Measurements from ENCODE around the gene VAV1. TPM values are rescaled to one million over a fixed set of nuclear protein-coding genes. Genes with fewer than 3 reads are reported as not detected.
A peak's percentile ranks its signal among the peaks of the same experiment; 100 is the strongest.

VAV1 gene
- total RNA-seq, 2 experiments from 2014 or later, result 122 to 125 TPM

DNA sequence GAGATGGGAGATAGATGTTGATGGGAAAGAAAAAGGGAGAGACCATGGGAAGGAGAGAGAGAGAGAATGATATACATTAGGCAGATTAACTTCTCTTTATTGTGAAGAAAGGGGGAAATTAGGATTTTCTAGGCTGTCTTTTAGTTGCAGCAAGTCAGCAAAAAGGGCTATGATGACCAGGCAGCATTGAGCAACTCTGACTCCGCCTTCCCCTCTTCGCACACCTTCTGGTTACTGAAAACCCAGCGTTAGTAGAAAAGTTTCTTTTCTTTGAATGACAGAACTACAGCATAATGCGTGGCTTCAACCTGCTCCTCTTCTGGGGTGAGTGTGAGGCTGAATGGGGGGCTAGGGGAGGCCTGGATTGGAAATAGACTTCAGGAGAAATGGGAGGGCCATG, 114.8 kb downstream of the VAV1 start, which contains the start of gene ADGRE1:
Gene ADGRE1 (plus strand): TSS at position 264 of the 400 bp plus-strand sequence. CDS start 30 bp downstream, at position 294.
- POLR2A ChIA-PET, result no interaction called here

DNA sequence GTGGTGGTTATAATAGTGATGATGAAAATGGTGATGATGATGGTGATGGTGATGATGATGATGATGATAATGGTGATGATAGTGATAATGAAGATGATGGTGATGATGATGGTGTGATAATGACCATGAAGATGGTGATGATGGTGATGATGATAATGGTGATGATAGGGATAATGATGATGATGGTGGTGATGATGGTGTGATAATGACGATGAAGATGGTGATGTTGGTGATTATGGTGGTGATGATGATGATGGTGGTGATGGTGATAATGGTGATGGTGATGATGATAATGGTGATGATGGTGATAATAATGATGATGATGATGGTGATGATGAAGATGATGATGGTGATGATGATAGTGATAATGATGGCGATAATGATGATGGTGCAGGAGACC, 116.5 kb downstream of the VAV1 start:
- H3K36me3 Mint-ChIP-seq (ENCODE audit: low read depth), result peaks cover 38% of the 10 kb centered on the region
- peaks cover 57% of the 10 kb centered on the region for H3K4me1 Mint-ChIP-seq (ENCODE audit: low read depth)
- peaks cover 9% of the 10 kb centered on the region for H3K9me3 Mint-ChIP-seq (ENCODE audit: insufficient read depth)
- no peaks in the 10 kb centered on the region for H3K27me3 Mint-ChIP-seq (ENCODE audit: low read depth)
- CTCF ChIA-PET, result interaction anchor here (0.7 kb wide), 1 partner anchor 119 kb away, joined by 3 read pairs; no protein-coding TSS in a partner anchor
- no peak for DNase-seq
- H3K27ac Mint-ChIP-seq, result no peak overlapping the region
- no peak overlapping the region for H3K4me3 Mint-ChIP-seq
- ATAC-seq, result no peak
- POLR2A ChIA-PET, result interaction anchor here (1.0 kb wide), 1 partner anchor 25 kb away, joined by 4 read pairs; no protein-coding TSS in a partner anchor

More for the DNA sequence above, 114.8 kb downstream of the VAV1 start, which contains the start of gene ADGRE1:
- ATAC-seq (no peak), DNase-seq (no peak)
- Mint-ChIP-seq H3K27me3 (ENCODE audit: low read depth) (no peaks in the 10 kb centered on the region), H3K4me1 (ENCODE audit: low read depth) (peaks cover 44% of the 10 kb centered on the region), H3K27ac (no peak within 1 kb of the TSS), H3K36me3 (ENCODE audit: low read depth) (peaks cover 27% of the 10 kb centered on the region), H3K4me3 (no peak within 1 kb of the TSS), H3K9me3 (ENCODE audit: insufficient read depth) (peaks cover 9% of the 10 kb centered on the region)
- CTCF ChIA-PET, result no interaction called here

DNA sequence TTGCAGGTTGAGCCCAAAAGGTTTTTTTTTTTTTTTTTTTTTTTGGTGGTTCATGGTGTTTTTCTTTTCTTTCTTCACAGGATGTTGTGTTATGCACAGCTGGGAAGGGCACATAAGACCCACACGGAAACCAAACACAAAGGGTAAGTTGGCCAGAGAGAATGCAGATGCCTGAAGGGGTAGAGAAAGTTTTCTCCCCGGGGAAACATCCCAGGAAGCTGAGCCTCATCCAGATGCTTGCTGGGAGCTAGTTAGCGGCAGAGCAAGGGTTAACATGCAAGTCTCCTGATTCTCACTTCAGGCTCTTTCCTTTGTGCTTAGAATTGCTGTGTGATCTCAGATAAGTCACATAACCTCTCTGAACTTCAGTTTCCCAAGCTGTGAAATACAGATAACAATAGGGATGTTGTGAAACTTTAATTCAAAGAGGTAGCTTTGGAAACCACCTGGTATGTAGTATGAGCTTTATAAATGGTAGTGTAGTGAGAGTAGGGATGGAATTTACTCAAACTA, 117.9 kb downstream of the VAV1 start:
- ATAC-seq (peak; percentile 48), DNase-seq (peak; percentile 37)
- peaks cover 18% of the 10 kb centered on the region for H3K9me3 Mint-ChIP-seq (ENCODE audit: insufficient read depth)
- POLR2A ChIA-PET, result interaction anchor here (0.6 to 1.1 kb wide), 3 partner anchors 87 to 250 kb away, joined by 3 read pairs; partner anchors contain the start of gene ZNF557
- peaks cover 47% of the 10 kb centered on the region for H3K36me3 Mint-ChIP-seq (ENCODE audit: low read depth)
- peak overlapping the region; percentile 30 for H3K4me3 Mint-ChIP-seq
- no peaks in the 10 kb centered on the region for H3K27me3 Mint-ChIP-seq (ENCODE audit: low read depth)
- peak overlapping the region; percentile 87 for H3K27ac Mint-ChIP-seq
- CTCF ChIA-PET, result interaction anchor here (0.7 to 1.4 kb wide), 6 partner anchors 8 to 463 kb away, joined by 3 to 10 read pairs (median 3); no protein-coding TSS in a partner anchor
- H3K4me1 Mint-ChIP-seq (ENCODE audit: low read depth), result peaks cover 58% of the 10 kb centered on the region

DNA sequence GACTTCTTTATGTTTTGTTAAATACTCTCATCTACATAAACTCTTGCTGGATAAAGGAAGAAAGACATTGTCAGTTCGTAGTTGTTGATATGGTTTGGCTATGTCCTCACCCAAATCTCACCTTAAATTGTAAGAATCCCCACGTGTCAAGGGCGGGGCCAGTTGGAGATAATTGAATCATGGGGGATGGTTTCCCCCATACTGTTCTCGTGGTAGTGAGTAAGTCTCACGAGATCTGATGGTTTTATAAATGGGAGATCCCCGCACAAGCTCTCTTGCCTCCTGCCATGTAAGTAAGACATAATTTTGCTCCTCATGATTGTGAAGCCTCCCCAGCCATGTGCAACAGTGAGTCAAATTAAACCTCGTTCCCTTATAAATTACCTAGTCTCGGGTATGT, 118.4 kb downstream of the VAV1 start:
- no peaks in the 10 kb centered on the region for H3K27me3 Mint-ChIP-seq (ENCODE audit: low read depth)
- peaks cover 18% of the 10 kb centered on the region for H3K9me3 Mint-ChIP-seq (ENCODE audit: insufficient read depth)
- ChIA-PET CTCF (interaction anchor here (0.7 to 1.4 kb wide), 4 partner anchors 9 to 462 kb away, joined by 3 to 4 read pairs (median 3); no protein-coding TSS in a partner anchor), POLR2A (interaction anchor here (0.6 to 0.7 kb wide), 2 partner anchors 205 to 251 kb away, joined by 3 to 7 read pairs; no protein-coding TSS in a partner anchor)
- ATAC-seq (no peak), DNase-seq (peak; percentile 52)
- peak overlapping the region; percentile 87 for H3K27ac Mint-ChIP-seq
- H3K36me3 Mint-ChIP-seq (ENCODE audit: low read depth), result peaks cover 47% of the 10 kb centered on the region
- peak overlapping the region; percentile 30 for H3K4me3 Mint-ChIP-seq
- H3K4me1 Mint-ChIP-seq (ENCODE audit: low read depth), result peaks cover 58% of the 10 kb centered on the region

DNA sequence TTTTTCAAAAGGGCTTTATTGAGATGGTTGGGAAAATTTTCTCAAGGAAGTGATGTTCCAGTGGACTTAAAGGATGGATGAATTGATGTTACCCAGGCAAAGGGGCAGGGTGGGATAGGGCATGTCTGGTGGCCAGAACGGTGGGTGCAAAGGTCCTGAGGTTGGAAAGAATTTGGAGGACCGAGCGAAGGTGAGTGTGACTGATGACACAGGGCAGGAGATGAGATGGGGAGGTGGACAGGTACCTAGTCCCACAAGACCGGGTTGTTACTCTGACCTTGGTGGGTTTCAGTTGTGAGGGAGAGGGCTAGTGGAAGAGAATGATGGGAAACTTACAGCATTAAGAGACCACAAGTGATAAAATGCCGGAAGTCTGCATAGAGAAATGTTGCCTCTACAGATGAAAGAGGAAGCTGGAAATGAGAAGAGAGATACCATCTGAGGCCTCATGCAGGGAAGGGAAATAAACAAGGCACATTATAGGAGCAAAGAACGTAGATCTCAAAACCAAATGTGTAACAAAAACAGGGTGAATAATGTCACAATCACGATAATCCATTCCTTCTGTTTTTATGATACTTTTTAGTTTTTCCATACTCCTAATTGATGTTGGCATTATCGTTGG, 119.4 kb downstream of the VAV1 start:
- H3K4me3 Mint-ChIP-seq, result peak overlapping the region; percentile 33
- POLR2A ChIA-PET, result no interaction called here

DNA sequence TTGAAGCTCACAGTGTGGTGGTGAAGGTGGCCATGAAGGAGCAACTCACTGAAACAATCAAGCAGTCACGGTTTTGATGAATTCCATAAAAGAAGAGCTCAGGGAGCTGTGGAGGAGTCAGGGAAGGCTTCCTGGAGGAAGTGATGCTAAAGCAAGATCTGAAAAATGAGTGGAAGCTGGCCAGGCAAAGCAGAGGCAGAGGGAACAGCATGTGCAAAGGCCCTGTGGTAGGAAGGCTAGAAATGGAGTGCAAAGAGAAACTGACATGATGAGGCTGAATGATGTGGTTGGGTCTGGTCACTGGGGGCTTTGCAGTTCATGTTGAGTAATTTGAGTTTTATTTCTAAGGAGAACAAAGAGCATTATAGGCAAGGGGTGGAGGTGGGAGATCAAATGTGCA, 121.8 kb downstream of the VAV1 start:
- Mint-ChIP-seq H3K4me3 (no peak overlapping the region), H3K27ac (no peak overlapping the region), H3K9me3 (ENCODE audit: insufficient read depth) (peaks cover 25% of the 10 kb centered on the region), H3K4me1 (ENCODE audit: low read depth) (peaks cover 41% of the 10 kb centered on the region), H3K36me3 (ENCODE audit: low read depth) (peaks cover 35% of the 10 kb centered on the region), H3K27me3 (ENCODE audit: low read depth) (no peaks in the 10 kb centered on the region)
- ChIA-PET POLR2A (no interaction called here), CTCF (no interaction called here)
- DNase-seq, result no peak
- ATAC-seq, result no peak

More for the DNA sequence above, 119.4 kb downstream of the VAV1 start:
- Mint-ChIP-seq H3K27ac (peak overlapping the region; percentile 88), H3K9me3 (ENCODE audit: insufficient read depth) (peaks cover 18% of the 10 kb centered on the region), H3K36me3 (ENCODE audit: low read depth) (peaks cover 49% of the 10 kb centered on the region), H3K27me3 (ENCODE audit: low read depth) (no peaks in the 10 kb centered on the region), H3K4me1 (ENCODE audit: low read depth) (peaks cover 58% of the 10 kb centered on the region)
- CTCF ChIA-PET, result interaction anchor here (1.3 kb wide), 1 partner anchor 461 kb away, joined by 3 read pairs; no protein-coding TSS in a partner anchor
- ATAC-seq (peak; percentile 46), DNase-seq (no peak)

DNA sequence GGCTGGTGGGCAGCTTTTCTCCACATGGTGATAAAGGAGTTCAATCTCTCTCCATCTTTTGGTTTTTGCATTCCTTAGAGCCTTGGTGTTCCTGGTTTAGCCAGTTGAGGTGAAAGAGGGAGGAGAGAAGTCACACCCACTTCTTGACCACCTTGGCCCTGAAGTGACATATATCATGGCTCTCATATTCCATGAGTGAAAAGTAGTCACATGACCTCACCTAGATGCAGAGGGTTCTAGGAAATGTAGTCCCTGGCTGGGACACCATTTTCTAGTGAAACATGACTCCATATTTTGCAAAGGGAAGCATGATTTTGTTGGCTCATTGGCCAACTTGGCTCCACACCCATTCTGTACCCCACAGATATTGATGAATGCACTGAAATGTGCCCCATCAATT, 130.9 kb downstream of the VAV1 start:
- H3K4me1 Mint-ChIP-seq (ENCODE audit: low read depth), result no peaks in the 10 kb centered on the region
- CTCF ChIA-PET, result no interaction called here
- no peak overlapping the region for H3K27ac Mint-ChIP-seq
- DNase-seq, result no peak
- no peaks in the 10 kb centered on the region for H3K27me3 Mint-ChIP-seq (ENCODE audit: low read depth)
- H3K4me3 Mint-ChIP-seq, result no peak overlapping the region
- POLR2A ChIA-PET, result no interaction called here
- H3K36me3 Mint-ChIP-seq (ENCODE audit: low read depth), result peaks cover 11% of the 10 kb centered on the region
- peaks cover 32% of the 10 kb centered on the region for H3K9me3 Mint-ChIP-seq (ENCODE audit: insufficient read depth)
- no peak for ATAC-seq

DNA sequence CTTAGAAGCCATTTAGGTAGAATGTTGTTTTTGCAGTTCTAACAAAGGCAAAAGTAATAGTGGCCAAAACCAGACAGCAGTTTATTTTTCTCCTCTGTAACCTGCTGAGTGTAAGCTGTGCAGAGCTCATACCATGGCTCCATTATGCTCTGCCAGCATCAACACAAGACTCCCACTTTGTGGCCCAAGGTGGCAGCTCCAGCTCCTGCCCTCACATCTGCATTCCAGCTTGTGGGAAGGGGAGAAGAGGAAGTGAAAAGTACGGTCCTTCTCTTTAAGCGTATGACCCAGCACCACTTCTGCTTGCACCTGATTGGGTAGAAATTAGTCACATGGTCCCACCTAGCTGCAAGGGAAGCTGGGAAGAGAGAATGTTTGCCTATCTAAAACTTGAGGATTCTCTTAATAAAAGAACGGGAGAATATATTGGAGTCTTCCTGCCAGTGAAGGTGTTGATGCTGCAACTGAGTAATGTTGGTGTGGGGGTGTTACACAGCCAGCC, 134.1 kb downstream of the VAV1 start:
- peaks cover 18% of the 10 kb centered on the region for H3K9me3 Mint-ChIP-seq (ENCODE audit: insufficient read depth)
- DNase-seq (no peak), ATAC-seq (no peak)
- no peaks in the 10 kb centered on the region for H3K4me1 Mint-ChIP-seq (ENCODE audit: low read depth)
- no peaks in the 10 kb centered on the region for H3K27me3 Mint-ChIP-seq (ENCODE audit: low read depth)
- POLR2A ChIA-PET, result no interaction called here
- CTCF ChIA-PET, result no interaction called here
- no peak overlapping the region for H3K27ac Mint-ChIP-seq
- peaks cover 11% of the 10 kb centered on the region for H3K36me3 Mint-ChIP-seq (ENCODE audit: low read depth)
- no peak overlapping the region for H3K4me3 Mint-ChIP-seq

Small RNAs within 50 kb of the gene (microRNA-seq; reads per million reads assigned to microRNA genes)
- gene MIR6791, result not detected

Other genes starting within 250 kb of the VAV1 start
- 1 to 10 TPM; 1.5 to 1.7 TPM for gene TNFSF9, start 241.7 kb upstream of the VAV1 start, total RNA-seq
- gene CD70, start 181.6 kb upstream of the VAV1 start, total RNA-seq, result 10 to 100 TPM; 16.9 to 17.3 TPM
- 10 to 100 TPM; 47.1 to 47.6 TPM for gene TNFSF14, start 102.5 kb upstream of the VAV1 start, total RNA-seq
- gene C3, start 52.1 kb upstream of the VAV1 start, total RNA-seq, result 1 to 10 TPM in 1 of 2 experiments, under 1 TPM in 1; 0.52 to 1.2 TPM
- 10 to 100 TPM; 76.7 to 85.6 TPM for gene GPR108, start 35.1 kb upstream of the VAV1 start, total RNA-seq
- 10 to 100 TPM; 13.9 to 15.2 TPM for gene TRIP10, start 33.0 kb upstream of the VAV1 start, total RNA-seq
- 10 to 100 TPM; 28.2 to 28.5 TPM for gene SH2D3A, start 5.3 kb upstream of the VAV1 start, total RNA-seq
- gene ADGRE1, start 114.9 kb downstream of the VAV1 start, total RNA-seq, result under 1 TPM; 0.47 to 0.50 TPM
- gene MBD3L2B, start 248.7 kb downstream of the VAV1 start, total RNA-seq, result not detected

Measured in activated CD8-positive, alpha-beta T cell treated with anti-CD3 and anti-CD28 coated beads, Interleukin-2, amount 10 ng/mL, durations not matched to agents 7 days and 5 days (primary cell).